H9 (cell line): ENCODE measurements around the gene NSG1. TPM values are rescaled to one million over a fixed set of nuclear protein-coding genes. Genes with fewer than 3 reads are reported as not detected.

Experiments
- DNase-seq: peaks from one replicate; pipeline ENCODE4 v3.0.0-alpha.2; 2017
- H2AFZ ChIP-seq: one replicate; pipeline ENCODE4 v1.6.1; 2013; ENCODE audit warnings: mild to moderate bottlenecking, low read length, control low read depth, moderate library complexity
- H2AK5ac ChIP-seq: 2 replicates; pipeline ENCODE4 v1.6.1; 2013; ENCODE audit warnings: low read length, control low read depth, mixed read lengths; ENCODE audit not compliant: insufficient read length
- H2BK120ac ChIP-seq: one replicate; pipeline ENCODE4 v1.6.1; 2013; ENCODE audit warnings: low read depth, mild to moderate bottlenecking, low read length, control low read depth, inconsistent platforms; ENCODE audit not compliant: poor library complexity, severe bottlenecking
- H2BK12ac ChIP-seq: 2 replicates; pipeline ENCODE4 v1.6.1; 2013; ENCODE audit warnings: low read length, control low read depth, mixed read lengths, low read depth; ENCODE audit not compliant: insufficient read length
- H2BK15ac ChIP-seq: 2 replicates; pipeline ENCODE4 v1.6.1; 2013; ENCODE audit warnings: low read depth, low read length, control low read depth
- H2BK20ac ChIP-seq: one replicate; pipeline ENCODE4 v1.6.1; 2013; ENCODE audit warnings: low read depth, mild to moderate bottlenecking, low read length, control low read depth, inconsistent platforms; ENCODE audit not compliant: poor library complexity, severe bottlenecking
- H2BK5ac ChIP-seq: 2 replicates; pipeline ENCODE4 v1.6.1; 2013; ENCODE audit warnings: low read length, control low read depth, mixed read lengths; ENCODE audit not compliant: insufficient read length
- H3K14ac ChIP-seq: 2 replicates; pipeline ENCODE4 v1.6.1; 2013; ENCODE audit warnings: low read length, control low read depth; ENCODE audit not compliant: insufficient read depth
- H3K18ac ChIP-seq: 2 replicates; pipeline ENCODE4 v1.6.1; 2013; ENCODE audit warnings: low read depth, mild to moderate bottlenecking, mixed read lengths, low read length, control low read depth; ENCODE audit not compliant: insufficient read length
- H3K23ac ChIP-seq: 2 replicates; pipeline ENCODE4 v1.6.1; 2013; ENCODE audit warnings: low read length, control low read depth, mixed read lengths, low read depth; ENCODE audit not compliant: insufficient read length
- H3K23me2 ChIP-seq: 2 replicates; pipeline ENCODE4 v1.6.1; 2013; ENCODE audit warnings: low read depth, mild to moderate bottlenecking, mixed read lengths, low read length, control low read depth; ENCODE audit not compliant: insufficient read length, poor library complexity, severe bottlenecking
- H3K27ac ChIP-seq: 2 replicates; pipeline ENCODE4 v1.5.1; 2013; ENCODE audit warnings: low read length, control low read depth, mixed read lengths, low read depth; ENCODE audit not compliant: insufficient read length
- H3K27me3 ChIP-seq: 2 replicates; pipeline ENCODE4 v1.6.1; 2013; ENCODE audit warnings: low read length, control low read depth, inconsistent platforms; ENCODE audit not compliant: insufficient read depth
- H3K4ac ChIP-seq: 2 replicates; pipeline ENCODE4 v1.6.1; 2013; ENCODE audit warnings: low read depth, mild to moderate bottlenecking, control low read depth, inconsistent platforms, low read length, moderate library complexity
- H3K4me1 ChIP-seq: 2 replicates; pipeline ENCODE4 v1.6.1; 2013; ENCODE audit warnings: low read length, control low read depth, inconsistent platforms; ENCODE audit not compliant: insufficient read depth
- H3K4me2 ChIP-seq: 2 replicates; pipeline ENCODE4 v1.6.1; 2013; ENCODE audit warnings: low read length, control low read depth, mixed read lengths; ENCODE audit not compliant: insufficient read length, insufficient read depth
- H3K56ac ChIP-seq: 2 replicates; pipeline ENCODE4 v1.6.1; 2013; ENCODE audit warnings: low read depth, mild to moderate bottlenecking, mixed read lengths, low read length, control low read depth; ENCODE audit not compliant: insufficient read length
- H3K79me1 ChIP-seq: 2 replicates; pipeline ENCODE4 v1.6.1; 2013; ENCODE audit warnings: low read depth, mild to moderate bottlenecking, moderate library complexity, low read length, control low read depth, inconsistent platforms; ENCODE audit not compliant: insufficient read depth, poor library complexity, severe bottlenecking
- H3K79me2 ChIP-seq: 2 replicates; pipeline ENCODE4 v1.6.1; 2013; ENCODE audit warnings: low read length, control low read depth, inconsistent platforms; ENCODE audit not compliant: insufficient read depth
- H3K9ac ChIP-seq: 2 replicates; pipeline ENCODE4 v1.6.1; 2013; ENCODE audit warnings: low read length, control low read depth, mixed read lengths; ENCODE audit not compliant: insufficient read length; ENCODE audit errors: extremely low read depth
- H3K9me3 ChIP-seq: one replicate; pipeline ENCODE4 v1.6.1; 2013; ENCODE audit warnings: low read depth, low read length, inconsistent platforms; ENCODE audit not compliant: control insufficient read depth
- H3T11ph ChIP-seq: one replicate; pipeline ENCODE4 v1.6.1; 2013; ENCODE audit warnings: mild to moderate bottlenecking, low read length, control low read depth, inconsistent platforms
- H4K20me1 ChIP-seq: one replicate; pipeline ENCODE4 v1.6.1; 2013; ENCODE audit not compliant: control insufficient read depth, insufficient read length, insufficient read depth
- H4K5ac ChIP-seq: 2 replicates; pipeline ENCODE4 v1.6.1; 2013; ENCODE audit warnings: low read depth, mild to moderate bottlenecking, mixed read lengths, low read length, control low read depth; ENCODE audit not compliant: insufficient read length
- H4K8ac ChIP-seq: replicated peaks from 2 replicates; pipeline ENCODE4 v1.6.1; 2013; ENCODE audit warnings: low read length, control low read depth, mixed read lengths, low read depth; ENCODE audit not compliant: insufficient read length
- H4K91ac ChIP-seq: 2 replicates; pipeline ENCODE4 v1.6.1; 2013; ENCODE audit warnings: low read depth, mild to moderate bottlenecking, moderate library complexity, mixed read lengths, low read length, control low read depth; ENCODE audit not compliant: insufficient read length
- H3K27ac Mint-ChIP-seq, 3 experiments: 2 replicates in 2 of 3; 3 replicates in 1 of 3; pipeline ENCODE4 v1.8.0; 2020 to 2021; ENCODE audit warnings: mixed read lengths in 3 of 3, mild to moderate bottlenecking in 1 of 3, moderate library complexity in 1 of 3
- H3K27me3 Mint-ChIP-seq: 2 replicates; pipeline ENCODE4 v1.8.0; 2021; ENCODE audit warnings: low read depth, mild to moderate bottlenecking, moderate library complexity, mixed read lengths
- H3K36me3 Mint-ChIP-seq, 3 experiments: 2 replicates in 2 of 3; 3 replicates in 1 of 3; pipeline ENCODE4 v1.8.0; 2020 to 2021; ENCODE audit warnings: low read depth in 3 of 3, mixed read lengths in 3 of 3; ENCODE audit not compliant: insufficient read depth in 1 of 3
- H3K4me1 Mint-ChIP-seq, 2 experiments: 2 replicates each; pipeline ENCODE4 v1.8.0; 2020; ENCODE audit warnings: mixed read lengths in 2 of 2
- H3K4me3 Mint-ChIP-seq, 2 experiments: 2 replicates in 1 of 2; 3 replicates in 1 of 2; pipeline ENCODE4 v1.8.0; 2020 to 2021; ENCODE audit warnings: mild to moderate bottlenecking in 2 of 2, mixed read lengths in 2 of 2, moderate library complexity in 1 of 2
- H3K9me3 Mint-ChIP-seq, 2 experiments: 2 replicates in 1 of 2; 3 replicates in 1 of 2; pipeline ENCODE4 v1.8.0; 2020; ENCODE audit warnings: mild to moderate bottlenecking in 2 of 2, mixed read lengths in 2 of 2, moderate library complexity in 1 of 2
- CTCF ChIP-seq: fragments of 200-600 bp; sonication (generic); conservative IDR thresholded peaks from 3 replicates; pipeline ENCODE4 v1.8.0; 2021; ENCODE audit warnings: antibody characterized with exemption, mild to moderate bottlenecking
- WGBS: extraction: QIAGEN DNeasy Blood & Tissue Kit; methylation state at CpG from one replicate; pipeline ENCODE4 v1.1.7; 2013; ENCODE audit warnings: missing lambda C conversion rate, low lambda C conversion rate, mixed read lengths; ENCODE audit not compliant: insufficient read length; ENCODE audit errors: extremely low coverage; 5-methylcytosine and 5-hydroxymethylcytosine counted together
- total RNA-seq: library from RNA; stranded (reverse); gene quantifications from 2 replicates; pipeline ENCODE4 v1.2.1, GENCODE V29; 2021

NSG1 gene
- total RNA-seq, 1 experiment from 2014 or later: 9.3 TPM

DNA sequence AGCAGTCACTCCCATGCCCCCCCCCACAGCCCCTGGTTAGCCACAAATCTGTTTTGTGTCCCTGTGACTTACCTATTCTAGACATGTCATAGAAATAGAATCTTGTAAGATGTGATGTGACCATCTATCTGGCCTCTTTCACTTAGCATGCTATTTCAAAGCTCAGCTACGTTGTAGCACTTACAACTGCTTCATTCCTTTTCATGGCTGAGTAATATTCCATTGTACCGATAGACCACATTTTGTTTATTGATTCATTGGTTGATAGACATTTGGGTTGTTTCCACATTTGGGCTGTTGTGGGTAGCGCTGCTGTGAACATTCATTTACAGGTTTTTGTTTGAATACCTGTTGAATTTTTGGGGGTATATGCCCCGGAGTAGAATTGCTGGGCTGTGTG, 11.5 kb downstream of the NSG1 start:
- H2AFZ ChIP-seq: no peak overlapping the region
- WGBS: no CpG with 5 or more reads among the region's 4 CpGs
- no peak overlapping the region for H2AK5ac ChIP-seq
- no peak overlapping the region; a peak in 1 of 7 replicates for H3K27ac Mint-ChIP-seq
- H3K4me1 Mint-ChIP-seq: peaks cover 19 to 23% of the 10 kb centered on the region in 2 experiments
- no peaks in the 10 kb centered on the region for H3K9me3 ChIP-seq
- H3K79me2 ChIP-seq: no peaks in the 10 kb centered on the region
- H3K4ac ChIP-seq: no peak overlapping the region
- no peak overlapping the region for H2BK5ac ChIP-seq
- no peaks in the 10 kb centered on the region for H3K79me1 ChIP-seq
- H3K4me2 ChIP-seq: no peak overlapping the region
- H4K91ac ChIP-seq: no peak overlapping the region
- DNase-seq: no peak
- no peaks in the 10 kb centered on the region for H3K27me3 ChIP-seq
- H3K9me3 Mint-ChIP-seq: peaks cover 0 to 2% of the 10 kb centered on the region in 2 experiments; a peak in 2 of 5 replicates
- no peak overlapping the region for H2BK15ac ChIP-seq
- H3K23me2 ChIP-seq: no peaks in the 10 kb centered on the region
- H3K18ac ChIP-seq: no peak overlapping the region
- H4K5ac ChIP-seq: no peak overlapping the region
- no peak overlapping the region for H3K27ac ChIP-seq
- H3K4me3 Mint-ChIP-seq: no peak overlapping the region
- TF ChIP-seq CTCF: no peak
- no peak overlapping the region for H2BK120ac ChIP-seq
- H3K14ac ChIP-seq: no peak overlapping the region
- H3K9ac ChIP-seq: no peak overlapping the region
- no peak overlapping the region for H3K56ac ChIP-seq
- H4K8ac ChIP-seq: no peak overlapping the region
- H3K23ac ChIP-seq: no peak overlapping the region
- H3T11ph ChIP-seq: no peak overlapping the region
- H3K27me3 Mint-ChIP-seq: peaks cover 29% of the 10 kb centered on the region
- H2BK20ac ChIP-seq: no peak overlapping the region
- peaks cover 5% of the 10 kb centered on the region; the same call in 1 of the 2 replicates for H3K4me1 ChIP-seq
- H4K20me1 ChIP-seq: no peaks in the 10 kb centered on the region
- H2BK12ac ChIP-seq: no peak overlapping the region
- H3K36me3 Mint-ChIP-seq: peaks cover 0 to 20% (median 7%) of the 10 kb centered on the region in 3 experiments; a peak in 3 of 7 replicates
